SK-N-MC (cell line): ENCODE measurements around the gene MAFG.

Experiments used
- EZH2 ChIP-seq: fragments of 200-600 bp; sonication (generic); IDR thresholded peaks from one replicate; pipeline ENCODE4 v1.6.1; 2017; ENCODE audit warnings: antibody characterized with exemption
- POLR2AphosphoS5 ChIP-seq: IDR thresholded peaks from 2 replicates; pipeline ENCODE4 v1.6.1; 2012; ENCODE audit warnings: mild to moderate bottlenecking, low read depth, low read length, borderline replicate concordance

DNA sequence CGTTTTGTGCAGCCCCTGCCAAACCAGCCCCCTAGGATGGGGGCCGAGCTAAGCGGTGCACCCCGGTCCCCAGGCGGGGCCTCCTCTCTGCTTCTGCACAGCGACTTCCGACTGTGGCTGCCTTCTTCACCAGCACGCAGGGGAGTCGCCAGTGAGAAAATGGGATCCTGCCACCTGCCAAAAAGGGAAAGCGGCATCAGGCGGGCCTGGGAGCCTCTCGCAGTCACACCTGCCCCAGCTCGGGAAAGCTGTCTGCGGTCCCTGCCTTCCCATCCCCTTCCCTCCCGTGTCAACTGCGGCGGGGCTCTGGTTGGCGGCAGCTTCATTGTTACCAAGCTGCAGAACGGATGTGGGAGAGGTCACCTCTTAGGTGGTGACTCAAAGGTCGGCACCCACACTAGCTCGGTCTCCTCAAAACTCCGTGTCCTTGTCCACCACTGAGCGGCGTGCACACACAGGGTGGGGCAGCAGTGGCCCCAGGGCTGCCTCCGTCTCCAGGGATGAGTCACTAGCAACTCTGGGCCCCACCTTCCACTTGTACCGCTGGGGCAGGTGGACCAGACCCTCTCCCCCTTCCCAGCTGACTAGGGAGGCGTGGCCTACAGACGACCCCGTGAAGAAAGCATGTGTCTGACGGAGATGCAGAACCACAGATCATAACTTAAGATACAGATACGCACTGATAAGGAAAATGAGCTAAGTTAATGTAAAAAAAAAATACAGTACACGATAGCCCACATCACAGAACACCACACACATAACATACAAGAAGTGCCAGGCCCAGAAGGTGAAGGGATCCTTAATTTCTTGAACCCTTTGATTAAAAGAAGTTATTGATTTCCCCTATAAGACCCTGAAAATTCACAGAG lies 14.9 kb downstream of the MAFG start:
- TF ChIP-seq EZH2, result no peak
- TF ChIP-seq POLR2AphosphoS5, result no peak
